SK-N-MC (cell line): ENCODE results near the gene NRXN3.

Experiments
- DNase-seq: peaks from one replicate; pipeline ENCODE4 v3.0.0-alpha.2; 2011; ENCODE audit warnings: low read depth, low spot score
- H3K27ac ChIP-seq: fragments of 200-600 bp; sonication (generic); 2 replicates; pipeline ENCODE4 v1.5.1; 2016; ENCODE audit warnings: mixed run types
- H3K36me3 ChIP-seq: fragments of 200-600 bp; sonication (generic); 2 replicates; pipeline ENCODE4 v1.6.1; 2017; ENCODE audit warnings: antibody characterized with exemption, low read length, mixed read lengths; ENCODE audit not compliant: insufficient read depth
- H3K4me3 ChIP-seq: fragments of 200-600 bp; sonication (generic); 2 replicates; pipeline ENCODE4 v1.5.1; 2016
- H3K9ac ChIP-seq: fragments of 200-600 bp; sonication (generic); 2 replicates; pipeline ENCODE4 v1.8.0; 2017; ENCODE audit warnings: mixed run types, mixed read lengths; ENCODE audit not compliant: insufficient read length
- H3K9me3 ChIP-seq: fragments of 200-600 bp; sonication (generic); 2 replicates; pipeline ENCODE4 v1.6.1; 2017; ENCODE audit warnings: low read depth, mild to moderate bottlenecking, antibody characterized with exemption, low read length, moderate library complexity, mixed read lengths
- EZH2 ChIP-seq: fragments of 200-600 bp; sonication (generic); IDR thresholded peaks from one replicate; pipeline ENCODE4 v1.6.1; 2017; ENCODE audit warnings: antibody characterized with exemption
- FOXP2 ChIP-seq: optimal IDR thresholded peaks from 2 replicates; pipeline ENCODE3; 2011; ENCODE audit warnings: mild to moderate bottlenecking, moderate library complexity; ENCODE audit not compliant: insufficient read depth; ENCODE audit errors: extremely low read length, control extremely low read depth
- POLR2AphosphoS5 ChIP-seq: IDR thresholded peaks from 2 replicates; pipeline ENCODE4 v1.6.1; 2012; ENCODE audit warnings: mild to moderate bottlenecking, low read depth, low read length, borderline replicate concordance

The NRXN3 gene

GRCh38 chr14:79180656-79181055, 1010.5 kb downstream of the NRXN3 start:
- no peak for DNase-seq
- TF ChIP-seq FOXP2 = no peak
- no peak for TF ChIP-seq POLR2AphosphoS5
- no peak for TF ChIP-seq EZH2
- no peak overlapping the region for H3K4me3 ChIP-seq
- no peaks in the 10 kb centered on the region for H3K36me3 ChIP-seq
- no peaks in the 10 kb centered on the region for H3K9me3 ChIP-seq
- H3K27ac ChIP-seq = no peak overlapping the region
- H3K9ac ChIP-seq = no peak overlapping the region

- no peak for DNase-seq
- Histone ChIP-seq H3K4me3 (no peak overlapping the region), H3K9ac (no peak overlapping the region), H3K9me3 (no peaks in the 10 kb centered on the region), H3K27ac (no peak overlapping the region), H3K36me3 (no peaks in the 10 kb centered on the region)
- TF ChIP-seq FOXP2 = no peak
Observed at GRCh38 chr14:79186523-79186922, 1016.4 kb downstream of the NRXN3 start.

- Histone ChIP-seq H3K36me3 (no peaks in the 10 kb centered on the region), H3K27ac (no peak overlapping the region), H3K9ac (no peak overlapping the region), H3K9me3 (no peaks in the 10 kb centered on the region), H3K4me3 (no peak overlapping the region)
- TF ChIP-seq POLR2AphosphoS5 (no peak), FOXP2 (no peak), EZH2 (no peak)
- no peak for DNase-seq
Observed at GRCh38 chr14:79193689-79194477, 1023.7 kb downstream of the NRXN3 start.

GRCh38 chr14:79196216-79196615, 1026.0 kb downstream of the NRXN3 start:
- H3K9me3 ChIP-seq = no peaks in the 10 kb centered on the region
- H3K4me3 ChIP-seq = no peak overlapping the region
- no peak overlapping the region for H3K9ac ChIP-seq
- H3K27ac ChIP-seq = no peak overlapping the region
- H3K36me3 ChIP-seq = no peaks in the 10 kb centered on the region
- no peak for DNase-seq
- no peak for TF ChIP-seq EZH2
- no peak for TF ChIP-seq POLR2AphosphoS5
- no peak for TF ChIP-seq FOXP2

- H3K4me3 ChIP-seq = no peak overlapping the region
- H3K36me3 ChIP-seq = no peaks in the 10 kb centered on the region
- no peak overlapping the region for H3K27ac ChIP-seq
- TF ChIP-seq EZH2 (no peak), POLR2AphosphoS5 (no peak), FOXP2 (no peak)
- DNase-seq = no peak
- H3K9ac ChIP-seq = no peak overlapping the region
- no peaks in the 10 kb centered on the region for H3K9me3 ChIP-seq
Observed at GRCh38 chr14:79197516-79197915, 1027.3 kb downstream of the NRXN3 start.

- Histone ChIP-seq H3K27ac (no peak overlapping the region), H3K4me3 (no peak overlapping the region), H3K9me3 (no peaks in the 10 kb centered on the region), H3K36me3 (no peaks in the 10 kb centered on the region), H3K9ac (no peak overlapping the region)
- TF ChIP-seq POLR2AphosphoS5 = no peak
- TF ChIP-seq EZH2 = no peak
- no peak for TF ChIP-seq FOXP2
- no peak for DNase-seq
Observed at GRCh38 chr14:79199217-79199616, 1029.0 kb downstream of the NRXN3 start.

- DNase-seq = no peak
- H3K4me3 ChIP-seq = no peak overlapping the region
- no peak overlapping the region for H3K9ac ChIP-seq
- H3K9me3 ChIP-seq = no peaks in the 10 kb centered on the region
- no peak overlapping the region for H3K27ac ChIP-seq
- H3K36me3 ChIP-seq = no peaks in the 10 kb centered on the region
- no peak for TF ChIP-seq EZH2
- TF ChIP-seq POLR2AphosphoS5 = no peak
- no peak for TF ChIP-seq FOXP2
Observed at GRCh38 chr14:79201564-79202207, 1031.5 kb downstream of the NRXN3 start.

GRCh38 chr14:79204591-79204990, 1034.4 kb downstream of the NRXN3 start:
- no peak overlapping the region for H3K27ac ChIP-seq
- DNase-seq = no peak
- no peaks in the 10 kb centered on the region for H3K36me3 ChIP-seq
- no peaks in the 10 kb centered on the region for H3K9me3 ChIP-seq
- no peak overlapping the region for H3K4me3 ChIP-seq
- H3K9ac ChIP-seq = no peak overlapping the region
- TF ChIP-seq FOXP2 (no peak), EZH2 (no peak), POLR2AphosphoS5 (no peak)
